IMR-90 (cell line): ENCODE measurements around the gene NLRP14. TPM values are rescaled to one million over a fixed set of nuclear protein-coding genes. Genes with fewer than 3 reads are reported as not detected.
A peak's percentile ranks its signal among the peaks of the same experiment; 100 is the strongest.

Experiments used
- ATAC-seq: fragments of 200-7000 bp; cut with Tn5 transposase; 2 replicates; pipeline ENCODE4 v1.9.1; 2020; ENCODE audit warnings: low read depth, mild to moderate bottlenecking, moderate library complexity
- BruUV-seq: library from RNA; stranded (reverse); fragments of 400-500 nt; replicated peaks from 2 replicates; lab custom pipeline; 2021; lab: Mats Ljungman, UMichigan
- CTCF ChIA-PET: fragments of 300-600 bp; formaldehyde crosslinking; extraction: SDS; loops from one replicate; lab custom pipeline; 2021; ENCODE audit warnings: antibody characterized with exemption; lab: Yijun Ruan, JAX
- POLR2A ChIA-PET: fragments of 300-600 bp; sonication (Branson Sonifier 250); formaldehyde crosslinking; loops from one replicate; lab custom pipeline; 2022; ENCODE audit warnings: antibody characterized with exemption; ENCODE audit not compliant: unreplicated experiment; lab: Charles Lee
- DNase-seq: peaks from one replicate; pipeline ENCODE4 v3.0.0; 2013
- H2AFZ ChIP-seq: replicated peaks from 2 replicates; pipeline ENCODE3; 2013; ENCODE audit warnings: low read length, mild to moderate bottlenecking; ENCODE audit not compliant: poor library complexity
- H2AK5ac ChIP-seq: 2 replicates; pipeline ENCODE4 v1.6.1; 2013; ENCODE audit warnings: low read depth, low read length, inconsistent platforms
- H2AK9ac ChIP-seq: replicated peaks from 2 replicates; pipeline ENCODE3; 2013; ENCODE audit warnings: mild to moderate bottlenecking, low read depth, low read length, moderate library complexity; ENCODE audit not compliant: poor library complexity
- H2BK120ac ChIP-seq: 2 replicates; pipeline ENCODE4 v1.6.1; 2013; ENCODE audit warnings: low read depth, low read length, inconsistent platforms
- H2BK15ac ChIP-seq: 3 replicates; pipeline ENCODE4 v1.6.1; 2013; ENCODE audit warnings: low read depth, low read length, inconsistent platforms
- H2BK20ac ChIP-seq: 2 replicates; pipeline ENCODE4 v1.6.1; 2013; ENCODE audit warnings: low read depth, mild to moderate bottlenecking, inconsistent platforms, low read length, moderate library complexity
- H2BK5ac ChIP-seq: 2 replicates; pipeline ENCODE4 v1.6.1; 2013; ENCODE audit warnings: mild to moderate bottlenecking, low read depth, low read length, inconsistent platforms; ENCODE audit not compliant: poor library complexity, severe bottlenecking
- H3K14ac ChIP-seq: replicated peaks from 2 replicates; pipeline ENCODE4 v1.6.1; 2013; ENCODE audit warnings: low read depth, low read length, inconsistent platforms
- H3K18ac ChIP-seq: 2 replicates; pipeline ENCODE4 v1.6.1; 2013; ENCODE audit warnings: low read depth, low read length, control low read depth
- H3K23ac ChIP-seq: 2 replicates; pipeline ENCODE4 v1.6.1; 2013; ENCODE audit warnings: low read depth, low read length, inconsistent platforms
- H3K27ac ChIP-seq: 2 replicates; pipeline ENCODE4 v1.5.1; 2013; ENCODE audit warnings: mild to moderate bottlenecking, control low read depth, low read length; ENCODE audit not compliant: insufficient read depth
- H3K27me3 ChIP-seq: 2 replicates; pipeline ENCODE4 v1.6.1; 2013; ENCODE audit warnings: low read length; ENCODE audit not compliant: control insufficient read depth, insufficient read depth
- H3K36me3 ChIP-seq: 2 replicates; pipeline ENCODE4 v1.6.1; 2013; ENCODE audit warnings: low read length, mixed read lengths; ENCODE audit not compliant: control insufficient read depth, insufficient read depth
- H3K4ac ChIP-seq: 2 replicates; pipeline ENCODE4 v1.6.1; 2013; ENCODE audit warnings: low read depth, low read length, inconsistent platforms
- H3K4me1 ChIP-seq: 2 replicates; pipeline ENCODE4 v1.6.1; 2013; ENCODE audit warnings: low read length, mixed read lengths; ENCODE audit not compliant: control insufficient read depth, insufficient read depth
- H3K4me2 ChIP-seq: 2 replicates; pipeline ENCODE4 v1.6.1; 2013; ENCODE audit warnings: low read depth, mild to moderate bottlenecking, control low read depth, low read length, moderate library complexity
- H3K4me3 ChIP-seq: 2 replicates; pipeline ENCODE4 v1.5.1; 2013; ENCODE audit warnings: low read depth, mild to moderate bottlenecking, control low read depth, low read length, moderate library complexity; ENCODE audit not compliant: insufficient read depth
- H3K56ac ChIP-seq: 2 replicates; pipeline ENCODE4 v1.6.1; 2013; ENCODE audit warnings: low read length, inconsistent platforms; ENCODE audit not compliant: insufficient read depth; ENCODE audit errors: extremely low read depth
- H3K79me1 ChIP-seq, 2 experiments: 2 replicates each; pipeline ENCODE4 v1.6.1; 2013; ENCODE audit warnings: low read length in 2 of 2, inconsistent platforms in 1 of 2, low read depth in 1 of 2
- H3K9ac ChIP-seq: 2 replicates; pipeline ENCODE4 v1.6.1; 2013; ENCODE audit warnings: low read depth, low read length, control low read depth
- H3K9me1 ChIP-seq: 2 replicates; pipeline ENCODE4 v1.6.1; 2013; ENCODE audit warnings: low read length, inconsistent platforms; ENCODE audit not compliant: insufficient read depth
- H3K9me3 ChIP-seq: 2 replicates; pipeline ENCODE4 v1.6.1; 2013; ENCODE audit warnings: low read length; ENCODE audit not compliant: control insufficient read depth, insufficient read depth
- H4K20me1 ChIP-seq: 2 replicates; pipeline ENCODE4 v1.6.1; 2013; ENCODE audit warnings: low read length, inconsistent platforms; ENCODE audit not compliant: insufficient read depth
- H4K5ac ChIP-seq: 2 replicates; pipeline ENCODE4 v1.6.1; 2013; ENCODE audit warnings: mild to moderate bottlenecking, low read depth, low read length, control low read depth
- H4K8ac ChIP-seq, 2 experiments: 2 replicates each; pipeline ENCODE4 v1.6.1; 2013; ENCODE audit warnings: low read depth in 2 of 2, low read length in 2 of 2, control low read depth in 1 of 2, inconsistent platforms in 1 of 2
- H4K91ac ChIP-seq: 2 replicates; pipeline ENCODE4 v1.6.1; 2013; ENCODE audit warnings: low read depth, low read length, inconsistent platforms; ENCODE audit not compliant: insufficient read depth
- CEBPB ChIP-seq: IDR thresholded peaks from 2 replicates; pipeline ENCODE4 v1.6.1; 2012; ENCODE audit warnings: low read depth, low read length, improper control_type of control experiment
- WGBS, 2 experiments: methylation state at CpG; one replicate each; pipeline versions ENCODE4 v1.1.5 to v1.1.7; 2013; ENCODE audit warnings: missing lambda C conversion rate in 2 of 2; ENCODE audit not compliant: insufficient read length in 1 of 2; ENCODE audit errors: extremely low coverage in 2 of 2; 5-methylcytosine and 5-hydroxymethylcytosine counted together
- dilution Hi-C: fragments of 300-500 bp; cut with HindIII; formaldehyde crosslinking; loops from one replicate; pipeline ENCODE4 v1.14.3; 2018; ENCODE audit warnings: low sequenced_read_pairs; ENCODE audit not compliant: unreplicated experiment
- in situ Hi-C: fragments of 300-500 bp; cut with MboI; formaldehyde crosslinking; loops from 3 replicates; pipeline ENCODE4 v1.14.3; 2019; ENCODE audit warnings: low sequenced_read_pairs, inconsistent platforms, mixed read lengths
- intact Hi-C: fragments of 100-400 bp; cut with micrococcal nuclease; formaldehyde crosslinking; loops from 2 replicates; pipeline ENCODE4 v1.10.0; 2022
- polyA plus RNA-seq, 3 experiments: library from polyadenylated mRNA; depleted of rRNA; stranded (reverse); fragments of >200 nt; gene quantifications; 2 replicates each; pipeline ENCODE4 v1.2.3, GENCODE V29; 2012; ENCODE audit warnings: low replicate concordance in 1 of 3
- total RNA-seq: library from RNA; depleted of rRNA; stranded (reverse); fragments of >200 nt; gene quantifications from 2 replicates; pipeline ENCODE4 v1.2.3, GENCODE V29; 2012
- TF ChIP-seq, protein P1 (sequence below): fragments of 150-350 bp; IDR thresholded peaks from 2 replicates; pipeline ENCODE4 v1.6.1; 2017; ENCODE audit warnings: mild to moderate bottlenecking, antibody characterized with exemption, low read length, low read depth

The NLRP14 gene
- total and polyA plus RNA-seq, 2 of the 4 experiments (the other 2 are of a cell fraction) = under 0.01 TPM; not detected in 1

DNA sequence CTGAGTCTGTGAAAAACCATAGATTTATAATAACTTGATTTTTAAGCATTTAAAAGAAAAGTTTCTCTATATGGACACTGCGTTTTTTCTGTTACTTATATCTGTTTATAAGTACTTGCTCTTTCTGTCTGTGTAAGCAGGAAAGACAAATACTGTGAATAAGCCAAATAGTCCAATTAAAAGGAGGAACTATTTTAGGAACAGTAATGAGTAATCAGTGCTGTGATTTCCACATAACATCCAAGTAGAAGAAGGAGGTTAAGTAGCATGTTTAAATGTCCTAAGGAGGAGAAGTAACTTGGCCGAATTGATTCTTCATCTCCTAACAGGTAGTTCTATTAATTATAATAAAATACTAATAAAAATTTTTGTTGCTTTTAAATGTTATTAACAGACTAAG lies 40.9 kb upstream of the NLRP14 start:
- H3K4me1 ChIP-seq = no peaks in the 10 kb centered on the region
- ATAC-seq (peak; percentile 46), DNase-seq (peak; percentile 65)
- no peak overlapping the region for H3K4ac ChIP-seq
- no peak overlapping the region for H4K5ac ChIP-seq
- H3K18ac ChIP-seq = no peak overlapping the region
- H3K4me2 ChIP-seq = no peak overlapping the region
- no peak overlapping the region for H3K27ac ChIP-seq
- H2BK20ac ChIP-seq = no peak overlapping the region
- H3K79me1 ChIP-seq = no peaks in the 10 kb centered on the region
- H2BK15ac ChIP-seq = no peak overlapping the region
- intact Hi-C loops (no loop called here), dilution Hi-C loops (no loop called here), in situ Hi-C loops (no loop called here)
- no peak overlapping the region for H2AFZ ChIP-seq
- H4K8ac ChIP-seq = no peak overlapping the region
- H3K56ac ChIP-seq = no peak overlapping the region
- WGBS, 2 experiments = no CpG with 5 or more reads among the region's 2 CpGs
- H4K91ac ChIP-seq = no peak overlapping the region
- no peak overlapping the region for H3K23ac ChIP-seq
- TF ChIP-seq, protein P1, sequence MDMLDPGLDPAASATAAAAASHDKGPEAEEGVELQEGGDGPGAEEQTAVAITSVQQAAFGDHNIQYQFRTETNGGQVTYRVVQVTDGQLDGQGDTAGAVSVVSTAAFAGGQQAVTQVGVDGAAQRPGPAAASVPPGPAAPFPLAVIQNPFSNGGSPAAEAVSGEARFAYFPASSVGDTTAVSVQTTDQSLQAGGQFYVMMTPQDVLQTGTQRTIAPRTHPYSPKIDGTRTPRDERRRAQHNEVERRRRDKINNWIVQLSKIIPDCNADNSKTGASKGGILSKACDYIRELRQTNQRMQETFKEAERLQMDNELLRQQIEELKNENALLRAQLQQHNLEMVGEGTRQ = no peak
- TF ChIP-seq CEBPB = peak; percentile 66
- H3K9me3 ChIP-seq = no peaks in the 10 kb centered on the region
- ChIA-PET CTCF (interaction anchor here (1.3 to 1.5 kb wide), 2 partner anchors 9 to 15 kb away, joined by 3 to 5 read pairs; no protein-coding TSS in a partner anchor), POLR2A (no interaction called here)
- BruUV-seq = no TSS peak
- H4K20me1 ChIP-seq = no peaks in the 10 kb centered on the region
- no peak overlapping the region for H3K14ac ChIP-seq
- H2AK9ac ChIP-seq = no peak overlapping the region
- H3K9me1 ChIP-seq = no peaks in the 10 kb centered on the region
- no peak overlapping the region for H3K9ac ChIP-seq
- no peak overlapping the region for H2AK5ac ChIP-seq
- no peak overlapping the region for H2BK5ac ChIP-seq
- H3K27me3 ChIP-seq = no peaks in the 10 kb centered on the region
- no peak overlapping the region for H2BK120ac ChIP-seq
- no peaks in the 10 kb centered on the region for H3K36me3 ChIP-seq
- H3K4me3 ChIP-seq = no peak overlapping the region
